HepG2 (cell line): ENCODE measurements around the gene FGFR3. TPM values are rescaled to one million over a fixed set of nuclear protein-coding genes. Genes with fewer than 3 reads are reported as not detected.

Experiments used
- ARID2 ChIP-seq: sonication (generic); formaldehyde crosslinking; IDR thresholded peaks from 2 replicates; pipeline ENCODE4 v1.8.1; 2022; ENCODE audit warnings: mild to moderate bottlenecking, missing genetic modification reagents, borderline replicate concordance
- CEBPZ ChIP-seq: IDR thresholded peaks from 2 replicates; pipeline ENCODE4 v1.6.1; 2012; ENCODE audit warnings: low read length, improper control_type of control experiment
- FOXK1 ChIP-seq: sonication (generic); formaldehyde crosslinking; IDR thresholded peaks from 2 replicates; pipeline ENCODE4 v1.4.0; 2020; ENCODE audit warnings: low read depth, missing genetic modification reagents, borderline replicate concordance
- GATA4 ChIP-seq: sonication (generic); IDR thresholded peaks from 2 replicates; pipeline ENCODE4 v1.6.1; 2016; ENCODE audit warnings: antibody characterized with exemption, low read depth, borderline replicate concordance
- GATAD1 ChIP-seq: IDR thresholded peaks from 2 replicates; pipeline ENCODE4 v1.6.1; 2016; ENCODE audit warnings: missing genetic modification reagents, missing compliant biosample characterization
- HDAC6 ChIP-seq: fragments of 200-600 bp; sonication (generic); IDR thresholded peaks from 2 replicates; pipeline ENCODE4 v1.7.0; 2017; ENCODE audit warnings: mild to moderate bottlenecking, antibody characterized with exemption, low read length, low read depth
- KDM1A ChIP-seq: IDR thresholded peaks from 2 replicates; pipeline ENCODE4 v1.6.1; 2016; ENCODE audit warnings: missing compliant biosample characterization
- MIER2 ChIP-seq: IDR thresholded peaks from 2 replicates; pipeline ENCODE4 v1.6.1; 2016; ENCODE audit warnings: missing biosample characterization, missing genetic modification reagents
- MZF1 ChIP-seq: sonication (generic); formaldehyde crosslinking; IDR thresholded peaks from 2 replicates; pipeline ENCODE4 v1.8.1; 2023; ENCODE audit warnings: mild to moderate bottlenecking, missing genetic modification reagents, borderline replicate concordance
- NCOA2 ChIP-seq: sonication (generic); formaldehyde crosslinking; IDR thresholded peaks from 2 replicates; pipeline ENCODE4 v1.8.0; 2022; ENCODE audit warnings: inconsistent platforms
- SMAD3 ChIP-seq: sonication (generic); formaldehyde crosslinking; IDR thresholded peaks from 2 replicates; pipeline ENCODE4 v1.4.0; 2020; ENCODE audit warnings: missing genetic modification reagents
- SRSF1 ChIP-seq: fragments of 200-400 bp; formaldehyde crosslinking; optimal IDR thresholded peaks from 2 replicates; pipeline ENCODE3; 2017; ENCODE audit warnings: mild to moderate bottlenecking, low read depth, low read length, moderate library complexity
- TAF1 ChIP-seq: sonication (generic); formaldehyde crosslinking; IDR thresholded peaks from 2 replicates; pipeline ENCODE4 v1.4.0; 2020; ENCODE audit warnings: missing genetic modification reagents
- TBX2 ChIP-seq: sonication (generic); formaldehyde crosslinking; IDR thresholded peaks from 2 replicates; pipeline ENCODE4 v1.5.0; 2020; ENCODE audit warnings: missing genetic modification reagents, mild to moderate bottlenecking, borderline replicate concordance
- ZBTB25 ChIP-seq: IDR thresholded peaks from 2 replicates; pipeline ENCODE4 v1.6.1; 2018; ENCODE audit warnings: missing genetic modification reagents
- ZGPAT ChIP-seq: IDR thresholded peaks from 2 replicates; pipeline ENCODE4 v1.6.1; 2016; ENCODE audit warnings: mild to moderate bottlenecking
- ZNF205 ChIP-seq: IDR thresholded peaks from 2 replicates; pipeline ENCODE4 v1.6.1; 2018; ENCODE audit warnings: missing biosample characterization, missing genetic modification reagents
- ZNF253 ChIP-seq: sonication (generic); formaldehyde crosslinking; IDR thresholded peaks from 2 replicates; pipeline ENCODE4 v1.8.0; 2022; ENCODE audit warnings: mild to moderate bottlenecking, missing genetic modification reagents, borderline replicate concordance
- ZNF280B ChIP-seq: sonication (generic); formaldehyde crosslinking; IDR thresholded peaks from 2 replicates; pipeline ENCODE4 v1.5.0; 2020; ENCODE audit warnings: missing genetic modification reagents, mild to moderate bottlenecking, borderline replicate concordance
- ZNF740 ChIP-seq: sonication (generic); formaldehyde crosslinking; IDR thresholded peaks from 2 replicates; pipeline ENCODE4 v1.4.0; 2020; ENCODE audit warnings: missing genetic modification reagents
- ZNF878 ChIP-seq: sonication (generic); formaldehyde crosslinking; IDR thresholded peaks from 2 replicates; pipeline ENCODE4 v1.8.1; 2023; ENCODE audit warnings: mild to moderate bottlenecking, missing genetic modification reagents, moderate library complexity
- ZNF883 ChIP-seq: sonication (generic); formaldehyde crosslinking; IDR thresholded peaks from 2 replicates; pipeline ENCODE4 v1.5.1; 2020; ENCODE audit warnings: mild to moderate bottlenecking, missing genetic modification reagents; ENCODE audit errors: not compliant biosample characterization
- polyA plus RNA-seq, 8 experiments: library from polyadenylated mRNA; depleted of rRNA in 3 of 8; stranded (reverse) in 7 of 8; unstranded in 1 of 8; fragments of >200 nt; fragmentation: Illumina TruSeq in 4 of 8; extraction: Trizol in 4 of 8; gene quantifications; 2 replicates each; pipeline versions ENCODE4 v1.2.1 to v1.2.3, GENCODE V29; 2011 to 2016; ENCODE audit warnings: low read depth in 4 of 8, missing spikeins in 1 of 8, mixed read lengths in 1 of 8; ENCODE audit not compliant: insufficient read depth in 1 of 8
- total RNA-seq, 5 experiments: library from RNA; depleted of rRNA; stranded (reverse); fragments of >200 nt; fragmentation: Illumina TruSeq; extraction: Trizol; gene quantifications; 2 replicates each; pipeline ENCODE4 v1.2.3, GENCODE V29; 2016; ENCODE audit warnings: low read depth in 1 of 5

The FGFR3 gene
- total and polyA plus RNA-seq, 2 of the 13 experiments (the other 11 are each of a cell fraction or from before 2014, with no cell fraction given): 103 to 109 TPM

GRCh38 chr4:1766106-1767060 lies 26.7 kb upstream of the FGFR3 start (continued):
- peak; percentile 71 for TF ChIP-seq ZNF740 (CRISPR knock-in tag)
- 0 out of 2 replicates have a peak, but pooled peaks have one; percentile 45 for TF ChIP-seq KDM1A (CRISPR knock-in tag)
- no peak for TF ChIP-seq HDAC6
- TF ChIP-seq ZNF280B (CRISPR knock-in tag): no peak
- no peak for TF ChIP-seq NCOA2 (CRISPR knock-in tag)
- no peak for TF ChIP-seq GATAD1
- peak; percentile 97 for TF ChIP-seq SRSF1
- TF ChIP-seq GATA4: no peak
- no peak for TF ChIP-seq SMAD3 (CRISPR knock-in tag)
- 0 out of 2 replicates have a peak, but pooled peaks have one; percentile 46 for TF ChIP-seq ZNF253 (CRISPR knock-in tag)
- TF ChIP-seq FOXK1 (CRISPR knock-in tag): 0 out of 2 replicates have a peak, but pooled peaks have one; percentile 33
- TF ChIP-seq CEBPZ: no peak
- TF ChIP-seq MIER2: no peak
- peak; percentile 70 for TF ChIP-seq TBX2 (CRISPR knock-in tag)
- TF ChIP-seq MZF1 (CRISPR knock-in tag): no peak
- 0 out of 2 replicates have a peak, but pooled peaks have one; percentile 29 for TF ChIP-seq ZBTB25 (CRISPR knock-in tag)
- TF ChIP-seq ARID2 (CRISPR knock-in tag): no peak
- no peak for TF ChIP-seq ZNF205
- TF ChIP-seq ZNF883: no peak
- no peak for TF ChIP-seq ZNF878
- TF ChIP-seq ZGPAT: peak; percentile 79
- TF ChIP-seq TAF1 (CRISPR knock-in tag): peak; percentile 46
